Fibroblast of skin of back (primary cell): Measurements from ENCODE around the gene MPO.

Experiments used
- DNase-seq: peaks from one replicate; pipeline ENCODE4 v3.0.0-alpha.2; 2013

MPO gene

DNA sequence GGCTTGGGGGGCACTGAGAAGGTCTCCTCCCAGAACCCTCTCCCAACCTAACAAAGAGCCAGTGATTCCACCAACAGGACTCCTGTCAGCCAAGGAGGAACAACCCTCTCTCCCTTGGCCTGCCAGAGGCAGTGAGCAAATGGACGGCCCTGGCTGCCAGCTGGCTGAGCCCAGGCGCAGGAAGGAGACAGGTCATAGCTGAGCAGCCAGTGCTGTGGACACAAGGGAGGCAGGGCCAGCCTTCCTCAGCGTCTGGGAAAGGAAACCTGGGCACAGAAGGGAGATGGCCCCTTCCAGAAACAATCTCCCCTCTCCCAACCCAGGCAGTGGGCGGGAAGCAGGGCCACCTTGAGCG lies 2.1 kb downstream of the MPO start:
- DNase-seq, result no peak

DNA sequence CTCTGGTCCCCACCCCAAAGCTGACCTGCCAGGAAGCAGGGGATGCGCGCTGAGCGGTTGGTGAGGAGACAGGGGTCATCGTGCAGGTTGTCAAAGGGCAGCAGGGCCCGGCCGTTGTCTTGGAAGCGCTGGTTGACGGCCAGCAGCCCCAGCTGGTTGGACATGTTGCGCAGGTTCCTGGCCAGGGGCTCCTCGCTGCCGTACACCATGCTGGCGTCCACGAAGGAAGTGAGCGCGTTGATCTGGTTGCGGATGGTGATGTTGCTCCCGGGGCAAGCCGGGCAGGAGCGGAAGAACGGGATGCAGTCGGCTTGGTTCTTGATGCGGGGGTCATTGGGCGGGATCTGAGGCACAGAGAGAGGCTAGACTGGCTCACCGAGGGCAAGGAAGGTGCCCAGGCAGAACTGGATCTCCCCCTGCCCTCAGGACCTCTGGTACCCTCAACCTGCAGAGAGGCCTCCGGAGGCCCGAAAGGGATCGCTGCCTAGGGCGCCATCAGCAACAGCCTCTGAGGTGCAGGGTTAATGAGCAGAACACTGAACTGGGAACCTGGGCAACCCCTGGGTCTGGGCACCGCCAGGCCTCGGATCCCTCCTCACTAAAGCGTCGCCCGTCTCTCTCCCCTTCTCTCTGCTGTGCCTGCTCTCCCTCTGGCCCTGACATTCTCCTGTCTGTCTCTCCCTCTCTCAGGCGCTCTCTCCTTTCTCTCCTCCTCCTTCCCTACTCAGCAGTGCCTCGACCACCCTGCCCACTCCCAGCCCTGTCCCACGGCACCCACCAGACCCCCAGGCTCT lies 2.7 kb downstream of the MPO start:
- no peak for DNase-seq

DNA sequence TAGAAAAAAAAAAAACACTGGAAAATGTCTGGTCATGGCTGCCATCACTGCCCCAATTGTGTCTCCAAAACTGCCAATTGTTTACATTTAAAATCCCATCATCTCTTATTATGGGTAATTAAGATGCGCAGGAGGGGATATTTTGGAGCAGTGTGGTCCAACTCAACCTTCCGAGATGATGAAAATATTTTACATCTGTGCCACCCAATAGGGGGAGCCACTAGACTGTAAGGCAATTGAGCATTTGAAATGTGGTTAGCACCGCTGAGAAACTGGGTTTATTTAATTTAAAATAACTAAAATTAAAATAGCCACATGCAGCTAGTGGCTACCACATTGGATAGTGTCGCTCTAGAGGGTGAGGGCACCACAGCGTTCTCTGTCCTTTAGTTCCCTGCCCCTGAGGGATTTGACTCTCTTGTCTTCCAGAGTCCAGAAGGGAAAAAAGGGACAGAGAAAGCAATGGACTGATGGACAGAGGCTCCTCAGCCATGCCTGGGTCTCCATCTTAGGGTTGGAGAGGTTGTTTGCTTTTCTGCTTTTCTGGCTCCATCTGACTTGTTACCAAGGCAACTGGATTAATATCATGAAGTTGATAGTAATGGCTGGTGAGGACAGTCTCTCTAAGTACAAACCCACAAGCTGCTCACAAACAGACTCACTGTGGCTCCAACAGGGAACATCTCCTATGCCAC lies 3.5 kb downstream of the MPO start:
- no peak for DNase-seq

DNA sequence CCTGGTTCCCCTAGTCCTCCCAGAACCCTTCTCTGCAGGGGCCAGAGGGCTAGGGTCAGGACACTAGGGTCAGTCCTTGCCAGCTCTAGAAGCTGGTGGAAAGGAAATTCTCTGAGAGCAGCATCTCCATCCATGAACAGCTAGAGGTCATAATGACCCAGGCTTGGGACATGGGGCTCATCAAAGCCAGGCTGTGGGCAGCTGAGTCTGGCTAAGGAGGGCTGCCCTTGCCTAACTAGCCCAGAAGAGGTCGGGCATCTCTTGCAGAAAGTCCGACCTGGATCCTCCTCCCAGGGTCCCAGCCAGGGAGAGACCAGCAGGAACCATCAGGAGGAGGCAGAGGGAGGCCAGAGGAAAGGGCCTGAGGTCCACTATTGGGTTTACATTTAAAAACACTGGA lies 4.3 kb downstream of the MPO start:
- no peak for DNase-seq

DNA sequence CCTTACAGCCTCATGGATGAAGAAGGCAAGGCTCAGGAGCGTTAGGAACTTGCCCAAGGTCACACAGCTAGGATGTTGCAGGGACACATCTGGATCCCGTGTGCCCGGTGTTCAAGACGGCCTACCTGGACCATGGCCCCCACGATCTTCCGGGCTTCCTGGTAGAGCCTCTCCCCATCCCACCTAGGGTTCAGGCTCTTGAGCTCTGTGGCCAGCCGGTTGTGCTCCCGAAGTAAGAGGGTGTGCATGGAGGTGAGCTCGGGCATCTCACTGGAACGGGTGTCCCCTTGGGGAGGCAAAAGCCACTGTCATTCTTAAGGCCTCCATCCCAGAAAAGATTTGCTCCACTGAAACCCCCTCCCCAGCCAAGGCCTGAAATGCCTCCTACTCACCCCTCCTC lies 5.3 kb downstream of the MPO start:
- no peak for DNase-seq

DNA sequence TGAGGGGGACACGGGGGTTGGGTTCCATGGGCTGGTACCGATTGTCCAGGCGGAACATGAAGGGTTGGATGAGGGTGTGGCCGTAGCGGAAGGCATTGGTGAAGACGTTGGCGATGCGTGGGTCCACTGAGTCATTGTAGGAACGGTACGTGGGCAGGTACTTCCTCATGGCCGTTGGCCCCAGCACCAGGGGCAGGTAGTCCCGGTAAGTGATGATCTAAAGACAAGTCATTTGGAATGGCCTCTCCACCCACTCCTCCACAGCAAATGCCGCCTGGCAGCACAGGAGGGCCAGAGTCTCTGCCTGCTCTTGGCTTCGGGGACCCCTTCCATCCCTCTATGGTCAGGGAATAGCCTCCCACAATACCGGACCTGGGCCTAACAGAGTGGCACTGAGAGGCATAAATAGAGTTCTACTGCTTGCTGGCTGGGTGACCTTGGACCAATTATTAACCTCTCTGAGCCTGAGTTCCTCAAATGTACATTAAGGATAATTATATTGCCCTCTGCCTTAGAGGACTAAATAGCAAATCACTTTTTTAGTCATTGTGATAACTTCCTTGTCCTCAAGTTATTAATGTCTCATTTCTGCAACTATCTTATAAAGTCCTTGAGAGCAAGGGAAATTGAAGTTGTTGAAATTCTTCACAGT lies 7.2 kb downstream of the MPO start:
- no peak for DNase-seq

DNA sequence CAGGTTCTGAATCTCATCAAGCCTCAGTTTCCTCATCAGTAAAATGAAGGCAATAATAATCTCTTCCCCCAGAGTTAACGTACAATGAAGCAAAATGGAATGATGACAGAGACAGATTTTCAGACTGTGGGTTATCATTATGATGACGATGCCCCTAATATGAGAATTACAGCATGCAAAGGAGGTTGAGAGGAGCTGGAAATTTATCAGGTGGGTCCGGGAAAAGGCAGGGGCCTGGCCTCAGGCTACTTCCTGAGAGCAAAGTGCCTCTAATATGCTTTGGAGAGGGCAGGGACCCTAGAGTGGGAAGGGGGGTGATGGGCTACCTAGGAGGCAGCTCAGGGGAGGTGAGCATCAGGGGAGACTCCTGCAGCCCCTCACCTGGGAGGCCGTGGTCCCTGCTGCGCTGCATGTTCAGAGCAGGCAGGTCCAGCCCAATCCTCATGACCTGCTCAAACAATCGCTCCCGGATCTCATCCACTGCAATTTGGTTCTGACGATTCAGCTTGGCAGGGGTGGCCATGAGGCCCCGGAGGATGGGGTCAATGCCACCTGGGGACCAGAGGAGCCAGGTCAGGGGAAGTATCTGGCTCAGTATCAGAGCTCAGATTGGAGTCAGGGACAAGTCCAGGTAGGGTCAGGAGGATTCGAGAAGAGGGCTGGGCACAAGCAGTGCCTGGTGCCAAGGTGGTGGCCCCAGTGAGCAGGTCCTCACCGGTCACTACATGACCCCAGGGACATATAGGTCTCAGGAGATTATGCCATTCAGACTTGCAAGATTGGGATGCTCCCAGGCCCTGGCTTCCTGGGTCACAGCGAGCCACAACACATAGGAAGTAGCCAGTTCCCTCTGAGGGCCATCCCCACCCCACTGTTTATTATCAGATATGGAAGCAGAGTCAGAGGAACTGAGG lies 8.1 kb downstream of the MPO start:
- no peak for DNase-seq

DNA sequence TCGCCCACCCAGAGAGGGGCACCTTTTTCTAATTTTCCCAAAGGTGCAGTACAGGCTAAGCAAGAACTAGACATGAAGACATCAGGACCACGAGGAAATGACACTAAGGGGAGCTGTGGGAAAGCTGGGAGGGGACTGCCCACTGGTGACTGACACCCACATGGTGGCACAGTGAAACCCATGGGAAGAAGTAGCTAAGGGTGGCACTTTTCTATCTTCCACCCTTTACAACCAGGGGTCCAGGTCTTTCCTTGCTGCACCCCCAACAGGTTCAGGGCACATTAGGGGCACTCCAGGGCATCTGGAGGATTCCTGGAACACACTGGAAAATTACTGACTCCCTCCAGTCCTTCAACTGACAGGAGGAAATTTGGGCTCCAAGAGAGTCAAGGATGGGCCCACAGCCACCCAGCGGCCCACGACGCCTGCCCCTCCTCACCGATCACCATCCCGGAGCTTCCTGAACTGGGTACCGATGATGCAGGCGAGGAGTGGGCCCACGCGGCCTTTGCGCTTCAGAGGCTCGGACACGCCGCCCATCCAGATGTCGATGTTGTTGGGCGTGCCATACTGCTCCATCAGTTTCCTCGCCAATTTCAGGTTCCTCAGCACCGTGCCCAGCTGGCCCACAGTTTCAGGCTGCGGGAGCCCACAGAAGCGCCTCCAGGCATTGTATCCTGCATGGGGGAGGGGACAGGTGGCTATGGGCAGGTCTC lies 9.4 kb downstream of the MPO start:
- DNase-seq, result no peak

DNA sequence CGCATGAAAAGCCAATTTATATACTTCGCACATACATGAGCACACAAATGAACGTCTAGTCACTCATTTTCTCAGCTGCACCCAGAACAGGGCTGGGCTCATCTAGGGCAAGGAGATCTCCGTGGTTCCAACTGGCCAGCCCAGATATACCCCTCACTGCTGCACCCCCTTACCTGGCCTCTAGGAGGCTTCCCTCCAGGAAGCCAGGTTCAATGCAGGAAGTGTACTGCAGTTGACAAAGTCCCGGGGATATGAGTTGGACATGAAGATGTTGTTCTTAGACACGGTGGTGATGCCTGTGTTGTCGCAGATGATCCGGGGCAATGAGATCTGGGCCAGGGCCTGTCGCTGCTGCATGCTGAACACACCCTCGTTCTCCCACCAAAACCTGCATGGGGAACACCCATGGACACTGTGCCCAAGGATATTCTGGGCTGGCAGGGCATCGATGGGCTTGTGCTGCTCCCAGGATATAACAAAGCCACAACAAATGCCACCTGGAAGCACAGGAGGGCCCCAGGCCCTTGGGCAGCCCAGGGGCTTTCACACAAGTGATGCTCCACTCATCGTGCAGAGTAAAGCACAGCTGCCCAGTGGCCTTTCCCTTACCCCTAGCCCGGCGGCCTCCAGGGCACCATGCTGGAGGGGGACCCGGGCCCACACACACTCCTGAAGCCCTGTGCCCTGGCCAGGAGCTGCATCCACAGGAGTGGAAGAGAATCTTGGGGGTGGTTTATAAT lies 10.1 kb downstream of the MPO start:
- DNase-seq, result no peak

DNA sequence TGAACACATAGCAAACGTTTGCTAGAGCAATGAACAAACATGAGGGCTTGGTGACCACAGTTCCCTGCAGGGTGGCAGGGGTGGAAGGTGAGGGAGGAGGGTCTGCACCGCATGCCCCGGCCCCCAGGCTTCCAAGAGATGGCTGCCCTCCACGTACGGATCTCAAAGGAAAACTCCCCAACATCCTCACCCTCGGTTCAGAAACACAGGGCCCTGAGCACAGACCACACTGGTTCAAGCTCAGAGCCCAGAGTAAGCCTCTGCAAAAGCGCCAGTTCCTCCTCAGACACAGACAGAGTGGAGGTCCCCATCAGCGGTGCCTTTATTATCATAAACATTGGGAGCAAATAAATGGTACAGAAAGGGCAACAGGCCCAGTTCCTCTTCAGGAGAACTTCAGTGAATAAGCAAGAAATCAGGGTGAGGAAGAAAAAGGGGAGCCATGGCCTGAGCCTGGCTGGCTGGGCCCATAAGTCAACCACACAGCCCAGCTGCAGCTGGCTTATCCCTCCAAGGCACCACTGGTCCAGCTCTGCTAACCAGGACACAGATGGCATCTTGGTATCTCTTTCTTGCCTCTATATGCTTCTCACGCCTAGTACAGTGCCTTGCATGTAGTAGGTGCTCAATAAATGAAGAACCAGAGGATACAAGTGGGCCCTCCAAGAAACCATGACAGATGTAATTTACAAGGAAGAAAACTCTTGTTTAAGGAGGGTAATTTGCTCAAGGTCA lies 11.0 kb downstream of the MPO start:
- DNase-seq, result no peak

DNA sequence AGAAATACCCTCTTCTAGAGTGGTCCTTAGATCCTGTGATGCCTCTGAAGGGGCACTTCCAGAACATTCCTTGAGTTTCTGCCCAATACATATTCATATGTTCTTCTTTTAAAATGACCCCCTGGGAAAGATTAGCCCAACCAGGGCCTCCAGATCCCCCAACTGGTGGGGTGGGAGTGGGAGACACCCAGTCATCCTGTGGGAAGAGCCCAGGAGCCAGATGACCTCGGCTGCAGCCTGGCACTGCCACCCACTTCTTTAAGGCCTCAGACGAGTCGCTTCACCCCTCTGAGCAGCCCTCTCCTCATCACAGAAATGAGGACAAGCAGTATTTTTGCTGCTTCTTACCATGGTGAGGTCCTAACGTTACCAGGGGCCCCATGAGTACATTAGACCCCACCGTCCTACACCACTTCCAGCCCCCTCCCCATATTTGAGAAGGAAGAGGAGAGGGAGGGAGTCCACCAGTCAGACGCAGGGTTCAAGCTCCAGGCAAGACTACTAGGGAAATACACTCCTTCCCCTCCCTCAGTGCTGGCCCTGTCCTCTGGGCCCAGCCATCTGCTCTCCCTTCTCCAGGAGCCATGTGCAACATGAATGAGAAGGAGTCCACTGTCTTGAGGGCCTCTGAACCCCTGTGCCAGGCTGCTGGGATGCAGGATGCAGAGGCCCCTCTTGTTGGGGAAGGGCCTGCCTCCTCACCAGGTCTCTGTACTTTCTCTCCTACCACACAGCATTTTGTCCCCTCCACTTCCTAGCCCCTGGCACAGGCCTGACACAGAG lies 11.8 kb downstream of the MPO start:
- no peak for DNase-seq

DNA sequence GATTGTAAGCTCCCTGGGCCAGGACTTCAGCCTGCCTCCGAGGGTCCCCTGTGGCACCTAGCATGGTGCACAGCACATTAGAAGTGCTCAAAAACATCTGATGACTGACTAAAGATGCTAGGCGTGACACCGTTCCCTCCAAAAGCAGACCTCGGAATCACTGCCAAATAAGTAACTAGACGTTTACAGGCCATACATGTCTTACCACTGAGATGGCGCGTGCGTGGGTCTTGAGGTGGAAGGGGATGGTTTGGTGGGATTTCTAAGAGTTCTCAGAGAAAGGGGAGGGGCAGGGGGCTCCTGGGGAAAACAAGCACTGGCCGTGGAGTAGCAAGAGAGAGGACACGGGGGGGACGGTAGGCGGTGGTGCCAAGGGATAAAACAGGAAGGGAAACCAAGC lies 12.4 kb downstream of the MPO start:
- no peak for DNase-seq

DNA sequence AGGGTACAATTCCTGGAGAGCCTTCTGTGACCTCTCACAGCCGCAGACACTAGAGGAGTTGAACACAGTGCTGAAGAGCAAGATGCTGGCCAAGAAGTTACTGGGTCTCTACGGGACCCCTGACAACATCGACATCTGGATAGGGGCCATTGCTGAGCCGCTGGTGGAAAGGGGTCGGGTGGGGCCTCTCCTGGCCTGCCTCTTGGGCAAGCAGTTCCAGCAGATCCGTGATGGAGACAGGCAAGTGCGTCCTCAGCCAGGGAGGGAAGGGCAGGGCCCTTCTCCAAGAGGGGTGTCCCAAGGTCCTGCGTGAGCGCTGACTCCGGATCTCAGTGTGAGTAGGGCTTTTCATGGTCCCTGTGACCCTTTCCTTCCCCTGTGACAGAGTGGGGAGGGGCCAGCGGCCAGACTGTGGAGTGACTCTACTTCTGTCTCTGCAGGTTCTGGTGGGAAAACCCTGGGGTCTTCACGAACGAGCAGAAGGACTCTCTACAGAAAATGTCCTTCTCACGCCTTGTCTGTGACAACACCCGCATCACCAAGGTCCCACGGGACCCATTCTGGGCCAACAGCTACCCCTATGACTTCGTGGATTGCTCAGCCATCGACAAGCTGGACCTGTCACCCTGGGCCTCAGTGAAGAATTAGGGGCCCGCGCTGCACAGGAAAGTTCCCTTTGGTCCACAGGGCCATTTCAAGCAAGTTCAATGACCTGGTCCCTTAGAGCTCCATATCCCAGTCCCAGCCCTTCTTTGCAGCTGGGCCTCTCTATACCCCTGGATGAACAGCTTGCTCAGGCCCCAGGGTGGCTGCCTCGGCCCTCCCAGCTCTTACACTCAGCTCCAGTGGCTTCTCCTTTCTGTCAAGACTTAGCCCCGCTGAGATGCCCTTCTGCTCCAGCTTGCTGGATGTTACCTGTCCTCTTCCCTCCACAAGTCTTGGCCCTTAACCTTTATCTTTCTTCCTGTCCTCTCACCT lies 13.1 kb downstream of the MPO start:
- DNase-seq, result no peak

DNA sequence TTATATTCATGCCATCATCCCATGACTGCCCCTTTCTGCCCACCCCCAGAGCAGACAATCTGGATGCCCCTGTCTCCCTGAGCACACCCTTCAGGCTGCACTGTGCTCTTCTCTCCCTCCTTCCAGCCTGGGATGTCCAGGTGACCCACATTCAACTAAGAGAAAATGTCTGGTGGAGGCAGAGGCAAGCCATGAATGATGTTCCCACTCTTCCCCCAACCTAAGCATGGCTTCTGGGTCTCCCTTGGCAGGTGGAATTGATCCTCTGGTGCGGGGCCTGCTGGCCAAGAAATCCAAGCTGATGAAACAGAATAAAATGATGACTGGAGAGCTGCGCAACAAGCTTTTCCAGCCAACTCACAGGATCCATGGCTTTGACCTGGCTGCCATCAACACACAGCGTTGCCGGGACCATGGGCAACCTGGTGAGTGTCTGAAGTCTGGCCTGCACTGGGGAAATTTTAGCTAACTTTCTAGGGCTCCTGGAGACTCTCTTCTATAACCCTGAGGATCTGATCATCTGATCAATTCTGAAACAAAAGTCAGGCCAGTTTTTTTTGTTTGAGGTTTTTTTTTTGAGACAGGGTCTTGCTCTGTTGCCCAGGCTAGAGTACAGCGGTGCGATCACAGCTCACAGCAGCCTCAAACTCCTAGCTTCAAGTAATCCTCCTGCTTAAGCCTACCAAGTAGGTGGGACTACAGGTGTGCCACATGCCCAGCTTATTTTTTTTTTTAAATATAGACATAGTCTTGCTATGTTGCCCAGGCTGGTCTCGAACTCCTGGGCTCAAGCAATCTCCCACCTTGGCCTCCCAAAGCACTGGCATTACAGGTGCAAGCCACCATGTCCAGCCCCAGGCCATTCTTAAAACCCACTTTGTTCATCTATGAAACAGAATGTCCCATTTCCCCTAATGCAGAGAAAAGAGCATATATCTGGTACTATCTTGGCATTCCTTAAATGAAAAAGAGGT lies 14.5 kb downstream of the MPO start:
- no peak for DNase-seq

DNA sequence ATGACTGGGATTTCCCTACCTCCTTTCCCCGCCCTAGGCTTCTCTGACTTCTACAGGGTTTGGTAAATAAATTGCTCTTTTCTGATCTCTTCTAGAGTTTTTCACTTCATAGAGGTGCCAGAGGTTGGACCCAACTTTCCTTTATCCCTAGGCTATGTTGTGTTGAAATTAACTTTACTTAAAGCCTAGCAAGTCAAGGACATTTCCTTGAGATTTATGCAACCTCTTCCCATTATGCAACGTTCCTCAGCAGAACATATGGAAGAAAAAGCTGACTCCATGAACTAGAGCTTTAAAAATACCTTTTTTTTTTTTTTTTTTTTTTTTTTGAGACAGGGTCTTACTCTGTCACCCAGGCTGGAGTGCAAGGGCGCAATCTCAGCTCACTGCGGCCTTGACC lies 15.5 kb downstream of the MPO start:
- DNase-seq, result no peak

DNA sequence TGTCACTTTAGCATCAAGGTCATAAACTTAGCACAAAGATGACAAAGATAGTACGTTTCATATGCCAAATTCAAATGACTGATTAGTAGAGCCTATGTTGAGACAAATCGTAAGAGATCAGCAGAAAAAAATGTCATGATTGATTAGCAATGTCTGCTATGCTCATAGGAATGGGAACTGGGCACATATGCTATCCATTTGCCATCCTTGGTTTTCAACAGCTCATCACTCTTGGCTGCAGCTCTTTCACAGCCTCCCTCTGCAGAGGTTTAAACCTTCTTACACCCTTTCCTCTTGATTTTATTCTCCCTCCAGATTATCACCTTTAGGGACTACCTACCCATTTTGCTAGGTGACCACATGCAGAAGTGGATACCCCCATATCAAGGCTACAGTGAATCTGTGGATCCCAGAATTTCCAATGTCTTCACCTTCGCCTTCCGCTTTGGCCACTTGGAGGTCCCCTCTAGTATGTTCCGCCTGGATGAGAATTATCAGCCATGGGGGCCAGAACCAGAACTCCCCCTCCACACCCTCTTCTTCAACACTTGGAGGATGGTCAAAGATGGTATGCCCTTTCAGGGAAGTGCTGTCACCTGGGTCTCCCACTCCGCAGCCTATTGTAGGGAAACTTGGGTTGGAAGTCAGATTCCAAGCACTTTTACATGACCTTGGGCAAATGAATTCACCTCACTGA lies 16.2 kb downstream of the MPO start:
- no peak for DNase-seq

DNA sequence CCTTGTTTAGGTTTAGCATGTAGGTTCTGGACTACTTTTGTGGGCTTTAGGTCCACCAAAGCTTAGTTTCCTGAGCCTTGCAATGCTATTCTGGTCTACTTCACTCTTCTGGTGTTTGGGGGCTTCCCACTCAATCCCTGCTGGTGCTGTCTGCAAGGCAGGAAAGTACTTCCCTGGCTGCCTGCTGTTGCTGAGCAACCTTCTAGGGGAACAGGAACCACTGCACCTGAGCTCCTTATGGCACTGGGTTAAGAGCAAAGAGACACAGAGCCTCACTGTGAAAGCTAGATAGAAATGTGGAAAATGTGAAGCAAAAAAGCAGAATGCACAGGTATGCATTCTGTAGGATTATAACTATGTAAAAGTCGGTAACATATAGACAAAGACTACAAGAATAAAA lies 17.0 kb downstream of the MPO start:
- DNase-seq, result no peak
